Adipocyte (in vitro differentiated cells): ENCODE measurements around the gene ANKDD1B.
A peak's percentile ranks its signal among the peaks of the same experiment; 100 is the strongest.

Experiments used
- DNase-seq: peaks from one replicate; pipeline ENCODE4 v3.0.0-alpha.2; 2015; ENCODE audit warnings: low read depth
- H3K27me3 ChIP-seq: replicated peaks from 2 replicates; pipeline ENCODE4 v1.7.0; 2013; ENCODE audit warnings: mild to moderate bottlenecking, low read length, moderate library complexity; ENCODE audit not compliant: control insufficient read depth, insufficient read depth
- H3K36me3 ChIP-seq: 2 replicates; pipeline ENCODE4 v1.7.0; 2013; ENCODE audit warnings: low read length, mild to moderate bottlenecking, moderate library complexity; ENCODE audit not compliant: control insufficient read depth, insufficient read depth, severe bottlenecking
- H3K4me1 ChIP-seq: 2 replicates; pipeline ENCODE4 v1.7.0; 2013; ENCODE audit warnings: mild to moderate bottlenecking, low read length, moderate library complexity; ENCODE audit not compliant: control insufficient read depth, insufficient read depth
- H3K4me3 ChIP-seq: 2 replicates; pipeline ENCODE4 v1.7.0; 2013; ENCODE audit warnings: mild to moderate bottlenecking, low read length, moderate library complexity
- H3K9ac ChIP-seq: 2 replicates; pipeline ENCODE4 v1.7.0; 2013; ENCODE audit warnings: mild to moderate bottlenecking, low read length, moderate library complexity
- H3K9me3 ChIP-seq: 2 replicates; pipeline ENCODE4 v1.7.0; 2013; ENCODE audit warnings: mild to moderate bottlenecking, low read length, moderate library complexity; ENCODE audit not compliant: control insufficient read depth

The ANKDD1B gene

DNA sequence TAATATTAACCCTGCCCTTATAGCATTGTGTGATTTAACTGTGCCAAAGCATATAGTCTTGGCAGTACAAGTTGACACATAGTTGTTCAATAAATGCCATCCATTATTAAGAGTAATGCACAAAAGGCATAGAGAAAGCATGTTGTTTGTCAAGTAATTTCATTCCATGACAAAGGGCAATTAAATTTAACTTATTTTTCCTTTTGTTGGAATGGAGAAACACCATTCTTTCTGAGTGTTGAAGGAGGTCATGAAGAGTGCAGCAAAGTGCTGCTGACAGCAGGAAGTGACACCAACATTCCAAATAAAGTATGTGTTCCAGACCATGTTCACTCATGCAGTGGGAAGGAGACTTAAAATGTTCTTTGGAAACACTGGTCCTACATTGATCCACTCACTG, 29.1 kb downstream of the ANKDD1B start:
- peaks cover 12% of the 10 kb centered on the region for H3K4me1 ChIP-seq
- H3K36me3 ChIP-seq: no peaks in the 10 kb centered on the region
- H3K4me3 ChIP-seq: peak overlapping the region; percentile 44
- no peaks in the 10 kb centered on the region for H3K27me3 ChIP-seq
- no peak overlapping the region for H3K9ac ChIP-seq
- peak; percentile 44 for DNase-seq
- no peaks in the 10 kb centered on the region for H3K9me3 ChIP-seq

- DNase-seq: no peak
- peaks cover 12% of the 10 kb centered on the region for H3K4me1 ChIP-seq
- no peaks in the 10 kb centered on the region for H3K27me3 ChIP-seq
- H3K9me3 ChIP-seq: no peaks in the 10 kb centered on the region
- H3K36me3 ChIP-seq: no peaks in the 10 kb centered on the region
- no peak overlapping the region for H3K9ac ChIP-seq
- H3K4me3 ChIP-seq: peak overlapping the region; percentile 44
These were observed 29.6 kb downstream of the ANKDD1B start for GRCh38 chr5:75640826-75641225.

DNA sequence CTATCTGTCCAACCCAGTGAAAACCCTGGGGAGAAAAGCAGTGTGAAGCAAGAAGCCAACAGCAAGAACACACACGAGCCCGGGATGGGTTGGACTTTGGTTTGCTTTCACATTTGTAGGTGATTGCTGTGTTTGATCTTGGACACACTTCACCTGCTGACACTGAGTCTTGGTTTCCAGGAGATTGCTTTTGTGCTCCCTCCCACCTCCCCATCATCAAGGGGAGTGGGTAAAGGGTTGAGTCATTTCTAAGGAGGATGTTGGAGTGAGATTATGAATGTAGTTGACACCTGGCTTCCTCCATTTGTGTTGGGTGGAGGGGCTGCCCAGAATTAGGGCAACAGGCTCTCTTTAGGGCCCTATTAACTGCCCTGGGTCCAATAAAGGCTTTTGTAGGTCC, 37.5 kb downstream of the ANKDD1B start:
- H3K9me3 ChIP-seq: no peaks in the 10 kb centered on the region
- H3K36me3 ChIP-seq: no peaks in the 10 kb centered on the region
- no peak overlapping the region for H3K9ac ChIP-seq
- no peak for DNase-seq
- no peaks in the 10 kb centered on the region for H3K27me3 ChIP-seq
- H3K4me3 ChIP-seq: no peak overlapping the region
- H3K4me1 ChIP-seq: no peaks in the 10 kb centered on the region

DNA sequence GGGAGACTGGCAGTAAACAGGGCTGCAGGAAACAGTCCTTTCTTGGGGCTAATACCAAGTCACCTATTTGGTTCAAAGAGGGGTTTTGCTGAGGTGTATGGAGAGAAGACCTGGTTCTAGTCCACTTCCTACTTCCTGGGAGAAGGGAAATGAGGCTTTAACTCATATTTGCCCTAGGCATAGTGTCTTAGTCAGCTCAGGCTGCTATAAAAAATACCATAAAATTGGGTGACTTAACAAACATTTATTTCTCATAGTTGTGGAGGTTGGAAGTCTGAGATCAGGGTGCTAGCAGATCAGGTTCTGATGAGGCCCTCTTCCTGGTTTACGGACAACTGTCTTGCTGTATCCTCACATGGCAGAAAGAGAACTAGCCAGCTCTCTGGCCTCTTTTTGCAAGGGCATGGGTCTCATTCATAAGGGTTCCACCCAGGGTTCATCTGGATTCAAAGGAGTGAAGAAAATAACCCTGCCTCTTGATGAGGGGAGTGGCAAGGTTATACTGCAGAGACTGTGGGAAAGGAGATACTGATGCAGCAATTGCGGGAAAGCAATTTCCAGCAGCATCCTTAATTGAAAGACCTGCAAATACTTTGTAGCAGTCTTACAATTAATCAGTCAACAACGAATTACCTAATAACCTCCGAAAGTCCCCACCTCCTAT, 40.5 kb downstream of the ANKDD1B start:
- no peak overlapping the region for H3K9ac ChIP-seq
- H3K27me3 ChIP-seq: no peaks in the 10 kb centered on the region
- DNase-seq: no peak
- H3K9me3 ChIP-seq: no peaks in the 10 kb centered on the region
- no peaks in the 10 kb centered on the region for H3K36me3 ChIP-seq
- no peaks in the 10 kb centered on the region for H3K4me1 ChIP-seq
- H3K4me3 ChIP-seq: no peak overlapping the region

DNA sequence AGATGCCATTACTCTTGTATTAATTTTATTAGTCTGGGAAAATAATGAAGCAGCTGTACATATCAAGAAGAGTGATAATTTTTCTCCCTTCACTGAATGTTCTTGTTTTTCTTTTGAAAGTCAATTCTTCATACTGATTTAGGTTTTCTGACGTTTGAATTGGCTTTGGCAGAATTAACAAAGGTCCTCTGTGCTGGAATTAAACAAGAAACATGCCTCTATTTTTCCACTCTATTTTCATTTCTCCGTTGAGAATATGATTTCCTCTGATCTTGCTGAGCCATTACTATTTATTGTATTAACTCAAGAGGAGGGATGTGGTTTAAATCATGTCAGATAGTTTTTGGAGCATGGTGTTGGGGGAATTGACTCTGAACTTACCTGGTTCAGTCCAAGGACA, 42.3 kb downstream of the ANKDD1B start:
- Histone ChIP-seq H3K36me3 (no peaks in the 10 kb centered on the region), H3K9me3 (no peaks in the 10 kb centered on the region)

DNA sequence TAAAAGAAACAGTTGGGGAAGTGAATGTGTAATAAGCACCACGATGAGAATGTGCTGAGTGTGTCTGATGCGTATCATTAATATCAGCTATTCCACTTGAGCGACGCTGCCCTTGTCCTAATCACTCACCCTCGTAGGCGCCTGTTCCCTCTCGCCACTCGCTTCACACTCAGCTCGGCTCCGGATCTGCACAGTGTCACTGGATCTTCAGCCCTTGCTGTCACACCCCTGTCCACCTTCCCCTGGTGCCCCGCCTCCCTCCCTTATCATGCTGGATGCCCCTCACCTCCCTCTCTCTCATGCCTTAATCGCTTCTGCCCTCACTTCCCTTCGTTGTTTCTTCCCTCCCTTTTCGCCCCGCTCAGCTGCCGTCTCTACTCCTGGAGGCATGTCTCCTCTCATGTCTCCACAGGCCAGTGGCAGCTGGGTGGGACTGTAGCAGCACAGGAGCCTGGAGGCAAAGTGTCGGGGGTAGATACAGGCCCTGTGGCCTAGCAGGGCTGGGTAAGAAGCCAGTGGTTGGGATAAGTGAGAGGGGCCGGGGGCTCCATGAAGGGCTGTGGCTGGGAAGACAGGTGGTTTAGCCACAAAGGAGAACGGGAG, 43.5 kb downstream of the ANKDD1B start:
- Histone ChIP-seq H3K4me1 (no peaks in the 10 kb centered on the region), H3K9me3 (no peaks in the 10 kb centered on the region), H3K4me3 (no peak overlapping the region), H3K9ac (no peak overlapping the region), H3K27me3 (no peaks in the 10 kb centered on the region), H3K36me3 (no peaks in the 10 kb centered on the region)
- DNase-seq: no peak

More for the DNA sequence above, 42.3 kb downstream of the ANKDD1B start:
- DNase-seq: no peak
- H3K27me3 ChIP-seq: no peaks in the 10 kb centered on the region
- H3K4me1 ChIP-seq: no peaks in the 10 kb centered on the region
- H3K4me3 ChIP-seq: no peak overlapping the region
- H3K9ac ChIP-seq: no peak overlapping the region

DNA sequence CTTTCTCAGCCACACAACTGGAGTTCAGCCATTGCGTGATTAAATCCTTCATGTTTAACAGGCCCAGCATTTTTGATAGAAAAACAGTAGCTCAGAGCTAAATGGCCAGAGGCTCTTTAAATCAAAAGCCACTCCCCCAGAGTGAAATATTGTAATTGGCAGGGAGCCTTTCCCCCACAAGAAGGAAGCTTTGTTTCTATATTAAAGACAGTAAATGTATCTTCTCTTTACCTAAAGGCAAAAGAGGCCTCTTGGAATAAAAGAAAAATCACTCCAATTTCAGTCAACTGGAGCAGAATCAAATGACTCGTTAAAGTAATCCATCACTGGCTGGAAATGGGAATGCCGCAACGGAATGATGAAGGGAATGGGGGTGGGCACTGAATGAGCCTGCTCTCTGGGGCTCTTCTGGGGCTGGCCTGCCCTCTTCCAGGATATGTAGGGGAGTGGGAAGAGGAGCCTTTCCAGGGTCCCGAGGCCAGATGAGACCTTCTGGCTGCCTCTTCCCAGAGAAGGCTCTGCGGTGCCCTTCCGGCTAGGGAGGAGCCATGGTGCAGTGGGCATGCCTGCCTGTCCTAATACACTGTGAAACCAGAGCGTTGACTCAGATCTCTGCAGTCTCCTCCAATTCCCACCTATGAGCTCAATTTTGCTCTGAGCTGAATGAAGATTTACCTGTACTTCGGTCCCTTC, 45.2 kb downstream of the ANKDD1B start:
- DNase-seq: peak; percentile 49
- H3K4me3 ChIP-seq: peak overlapping the region; percentile 88
- H3K9me3 ChIP-seq: no peaks in the 10 kb centered on the region
- no peaks in the 10 kb centered on the region for H3K36me3 ChIP-seq
- no peaks in the 10 kb centered on the region for H3K27me3 ChIP-seq
- H3K9ac ChIP-seq: peak overlapping the region; percentile 85
- no peaks in the 10 kb centered on the region for H3K4me1 ChIP-seq

DNA sequence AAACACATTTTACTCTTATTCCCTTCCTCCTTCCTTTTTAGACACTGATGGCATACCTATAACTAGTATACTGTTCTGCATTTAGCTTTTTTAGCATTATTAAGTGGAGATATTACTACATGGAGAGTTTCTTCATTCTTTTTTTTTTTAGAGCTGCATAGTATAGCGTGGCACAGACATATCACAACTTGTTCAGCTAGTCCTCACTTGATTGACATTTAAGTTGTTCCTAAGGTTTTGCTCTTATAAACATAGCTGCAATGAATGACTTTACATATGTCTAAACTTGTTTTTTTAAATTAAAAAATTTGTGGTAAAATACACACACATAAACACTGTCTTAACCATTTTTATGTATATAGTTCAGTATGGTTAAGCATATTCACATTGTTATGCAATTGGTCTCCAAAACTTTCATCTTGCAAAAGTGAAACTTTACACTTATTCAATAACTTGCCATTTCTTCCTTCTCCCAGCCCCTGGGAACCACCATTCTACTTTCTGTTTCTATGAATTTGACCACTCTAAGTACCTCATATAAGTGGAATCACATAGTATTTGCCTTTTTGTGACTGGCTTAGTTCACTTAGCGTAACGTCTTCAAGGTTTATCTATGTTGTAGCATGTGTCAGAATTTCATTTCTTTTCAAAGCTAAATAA, 48.7 kb downstream of the ANKDD1B start:
- H3K9ac ChIP-seq: no peak overlapping the region
- no peaks in the 10 kb centered on the region for H3K9me3 ChIP-seq
- H3K4me3 ChIP-seq: no peak overlapping the region
- H3K36me3 ChIP-seq: peaks cover 7% of the 10 kb centered on the region
- DNase-seq: no peak
- no peaks in the 10 kb centered on the region for H3K4me1 ChIP-seq
- no peaks in the 10 kb centered on the region for H3K27me3 ChIP-seq

DNA sequence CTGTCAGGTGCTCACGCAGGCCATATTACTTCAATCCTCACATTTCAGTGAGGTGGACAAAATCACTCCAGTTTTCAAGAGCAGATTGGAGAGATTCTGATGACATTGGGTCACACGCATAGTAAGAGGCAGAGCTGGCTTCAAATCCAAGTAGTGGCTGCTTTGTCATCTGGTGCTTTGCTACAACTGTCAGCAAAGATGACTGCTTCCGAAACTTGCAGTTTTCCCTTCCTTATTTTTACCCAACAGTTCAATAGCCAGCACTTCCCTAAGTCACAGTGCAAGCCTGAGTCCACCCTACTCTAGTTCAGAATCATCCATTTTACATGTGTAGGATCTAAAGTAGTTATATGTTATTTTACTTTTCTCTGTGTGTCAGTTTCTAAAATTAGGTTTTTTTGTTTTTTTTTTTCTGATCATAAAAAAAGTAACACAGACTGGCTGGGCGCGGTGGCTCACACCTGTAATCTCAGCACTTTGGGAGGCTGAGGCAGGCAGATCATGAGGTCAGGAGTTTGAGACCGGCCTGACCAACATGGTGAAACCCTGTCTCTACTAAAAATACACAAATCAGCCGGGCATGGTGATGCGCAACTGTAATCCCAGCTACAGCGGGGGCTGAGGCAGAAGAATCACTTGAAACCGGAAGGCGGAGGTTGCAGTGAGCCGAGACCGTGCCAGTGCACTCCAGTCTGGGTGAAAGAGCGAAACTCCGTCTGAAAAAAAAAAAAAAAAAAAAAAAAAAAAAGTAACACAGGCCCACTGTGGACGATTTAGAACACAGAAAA, 49.6 kb downstream of the ANKDD1B start:
- no peaks in the 10 kb centered on the region for H3K9me3 ChIP-seq
- H3K27me3 ChIP-seq: no peaks in the 10 kb centered on the region
- H3K4me1 ChIP-seq: no peaks in the 10 kb centered on the region
- H3K9ac ChIP-seq: no peak overlapping the region
- no peak overlapping the region for H3K4me3 ChIP-seq
- no peak for DNase-seq
- H3K36me3 ChIP-seq: peaks cover 12% of the 10 kb centered on the region

DNA sequence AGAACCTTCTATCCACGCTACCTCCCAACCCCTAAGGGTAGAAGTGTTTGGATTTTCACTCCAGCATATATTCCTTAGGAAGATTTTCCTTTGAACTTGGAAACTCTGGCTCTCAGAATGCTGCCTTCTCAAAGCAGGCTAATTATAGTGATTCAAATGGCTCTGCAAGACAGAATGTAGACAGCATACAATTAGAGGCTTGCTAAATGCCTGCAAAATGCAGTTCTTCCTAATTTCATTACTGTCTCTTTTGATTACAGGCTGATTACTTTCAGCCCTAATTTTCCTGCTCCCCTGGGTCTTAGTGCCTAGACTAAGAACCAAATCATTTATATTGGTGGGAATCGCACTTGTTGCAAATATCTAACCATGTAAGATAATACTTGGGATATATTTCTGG, 50.8 kb downstream of the ANKDD1B start:
- Histone ChIP-seq H3K4me1 (no peaks in the 10 kb centered on the region), H3K4me3 (no peak overlapping the region), H3K27me3 (no peaks in the 10 kb centered on the region), H3K9me3 (no peaks in the 10 kb centered on the region), H3K36me3 (peaks cover 17% of the 10 kb centered on the region), H3K9ac (no peak overlapping the region)
- DNase-seq: no peak
